GM13976 (cell line): ENCODE measurements around the gene AHSG.
A peak's percentile ranks its signal among the peaks of the same experiment; 100 is the strongest.

Experiments
- DNase-seq: peaks from one replicate; pipeline ENCODE4 v3.0.0; 2012; ENCODE audit warnings: low spot score
- CTCF ChIP-seq: IDR thresholded peaks from 2 replicates; pipeline ENCODE4 v1.5.1; 2012; ENCODE audit warnings: borderline replicate concordance, mild to moderate bottlenecking; ENCODE audit not compliant: insufficient read depth; ENCODE audit errors: extremely low read depth, missing control alignments, control extremely low read depth
- in situ Hi-C: fragments of 300-500 bp; cut with MboI; formaldehyde crosslinking; loops from one replicate; pipeline ENCODE4 v1.12.0; 2022; ENCODE audit warnings: low sequenced_read_pairs, mixed read lengths, inconsistent platforms; ENCODE audit not compliant: unreplicated experiment

AHSG gene

GRCh38 chr3:186570096-186570940 lies 42.5 kb upstream of the AHSG start, which contains the start of gene DNAJB11:
TSS of gene DNAJB11 (plus strand) at chr3:186570720. CDS start at chr3:186570898, 178 bp downstream.
- TF ChIP-seq CTCF, result no peak
- in situ Hi-C loops, result no loop called here
- DNase-seq, result peak; percentile 97

- in situ Hi-C loops, result no loop called here
- DNase-seq, result no peak
- no peak for TF ChIP-seq CTCF
Measured at GRCh38 chr3:186570941-186571643, 41.8 kb upstream of the AHSG start.

- in situ Hi-C loops, result no loop called here
- DNase-seq, result no peak
- TF ChIP-seq CTCF, result no peak
Measured at GRCh38 chr3:186571644-186572013, 41.2 kb upstream of the AHSG start.

GRCh38 chr3:186577521-186577920 lies 35.3 kb upstream of the AHSG start:
- TF ChIP-seq CTCF, result no peak
- in situ Hi-C loops, result no loop called here
- no peak for DNase-seq

- TF ChIP-seq CTCF, result no peak
- DNase-seq, result no peak
- in situ Hi-C loops, result no loop called here
Measured at GRCh38 chr3:186580785-186581184, 32.1 kb upstream of the AHSG start.

- TF ChIP-seq CTCF, result no peak
- no peak for DNase-seq
- in situ Hi-C loops, result no loop called here
Measured at GRCh38 chr3:186582541-186582940, 30.3 kb upstream of the AHSG start.
